GM12878 (cell line): ENCODE measurements around the gene OR52E1. TPM values are rescaled to one million over a fixed set of nuclear protein-coding genes. Genes with fewer than 3 reads are reported as not detected.

ENCODE experiments used
- ATAC-seq: fragments of 200-7000 bp; cut with Tn5 transposase; 3 replicates; pipeline ENCODE4 v1.9.1; 2020; ENCODE audit warnings: mild to moderate bottlenecking, moderate library complexity
- BruUV-seq: library from RNA; stranded (reverse); fragments of 400-500 nt; replicated peaks from 2 replicates; lab custom pipeline; 2021; lab: Mats Ljungman, UMichigan
- CTCF ChIA-PET: fragments of 300-600 bp; sonication (Branson Sonifier 250); formaldehyde crosslinking; extraction: SDS; loops from one replicate; lab custom pipeline; 2021; ENCODE audit warnings: inconsistent platforms; lab: Yijun Ruan, JAX
- POLR2A ChIA-PET: fragments of 350-600 bp; formaldehyde crosslinking; extraction: SDS; loops from one replicate; lab custom pipeline; 2021; ENCODE audit warnings: inconsistent platforms; lab: Charles Lee
- RAD21 ChIA-PET: fragments of 300-600 bp; sonication (Branson Sonifier 250); formaldehyde crosslinking; loops from one replicate; lab custom pipeline; 2023; ENCODE audit warnings: antibody characterized with exemption; ENCODE audit not compliant: unreplicated experiment; lab: Charles Lee
- SMC1A ChIA-PET: fragments of 300-600 bp; sonication (Branson Sonifier 250); formaldehyde crosslinking; loops from one replicate; lab custom pipeline; 2023; ENCODE audit not compliant: unreplicated experiment, uncharacterized antibody; lab: Charles Lee
- DNase-seq: peaks from one replicate; pipeline ENCODE4 v3.0.0-alpha.2; 2011; ENCODE audit warnings: low read depth, low spot score
- FAIRE-seq: peaks from 3 replicates; lab custom pipeline; 2011; peaks lifted over from hg19 to GRCh38; lab: Jason Lieb, UNC
- H2AFZ ChIP-seq: 2 replicates; pipeline ENCODE4 v1.6.0; 2011; ENCODE audit warnings: low read depth, low read length, control low read depth; ENCODE audit not compliant: control insufficient read depth
- H3K27ac ChIP-seq: 2 replicates; pipeline ENCODE4 v1.5.1; 2011; ENCODE audit warnings: control low read depth; ENCODE audit not compliant: control insufficient read depth, insufficient read depth
- H3K27me3 ChIP-seq, 2 experiments: replicated peaks in 1 of 2; 2 replicates each; pipeline versions ENCODE4 v1.6.0 to v1.6.1; 2011; ENCODE audit warnings: low read length in 1 of 2; ENCODE audit not compliant: control insufficient read depth in 2 of 2, insufficient read depth in 2 of 2
- H3K36me3 ChIP-seq, 2 experiments: 2 replicates each; pipeline ENCODE4 v1.5.1; 2011; ENCODE audit warnings: low read length in 1 of 2; ENCODE audit not compliant: control insufficient read depth in 2 of 2, insufficient read depth in 2 of 2
- H3K4me1 ChIP-seq: 2 replicates; pipeline ENCODE4 v1.6.1; 2011; ENCODE audit warnings: mild to moderate bottlenecking, low read length, moderate library complexity, mixed read lengths; ENCODE audit not compliant: control insufficient read depth, insufficient read depth
- H3K4me2 ChIP-seq: 2 replicates; pipeline ENCODE4 v1.6.0; 2011; ENCODE audit warnings: control low read depth; ENCODE audit not compliant: control insufficient read depth, insufficient read depth
- H3K4me3 ChIP-seq: fragments of 200-600 bp; sonication (generic); 2 replicates; pipeline ENCODE4 v1.5.1; 2016
- H3K79me2 ChIP-seq: 2 replicates; pipeline ENCODE4 v1.6.0; 2011; ENCODE audit warnings: low read length; ENCODE audit not compliant: control insufficient read depth, insufficient read depth
- H3K9ac ChIP-seq: 2 replicates; pipeline ENCODE4 v1.8.0; 2011; ENCODE audit warnings: low read length, control low read depth, mixed read lengths; ENCODE audit not compliant: control insufficient read depth, insufficient read depth
- H3K9me3 ChIP-seq: replicated peaks from 3 replicates; pipeline ENCODE4 v1.5.1; 2011; ENCODE audit warnings: mild to moderate bottlenecking, low read length; ENCODE audit not compliant: control insufficient read depth, insufficient read depth
- H4K20me1 ChIP-seq: 2 replicates; pipeline ENCODE4 v1.6.0; 2011; ENCODE audit not compliant: control insufficient read depth, insufficient read depth
- ATF7 ChIP-seq: fragments of 450-650 bp; IDR thresholded peaks from 2 replicates; pipeline ENCODE4 v1.6.1; 2016; ENCODE audit warnings: low read depth, mild to moderate bottlenecking
- CBX3 ChIP-seq: fragments of 200-600 bp; sonication (generic); IDR thresholded peaks from 2 replicates; pipeline ENCODE4 v1.6.1; 2016; ENCODE audit warnings: low read depth, borderline replicate concordance
- CHD4 ChIP-seq: fragments of 200-600 bp; sonication (generic); IDR thresholded peaks from 2 replicates; pipeline ENCODE4 v1.6.1; 2016; ENCODE audit warnings: mild to moderate bottlenecking
- DPF2 ChIP-seq: fragments of 450-650 bp; IDR thresholded peaks from 2 replicates; pipeline ENCODE4 v1.6.1; 2017; ENCODE audit warnings: mild to moderate bottlenecking
- EP300 ChIP-seq, 2 experiments: fragments of 150-350 bp in 1 of 2; IDR thresholded peaks; 2 replicates each; pipeline ENCODE4 v1.6.1; 2011 to 2012; ENCODE audit warnings: low read depth in 2 of 2, low read length in 2 of 2, borderline replicate concordance in 1 of 2, improper control_type of control experiment in 1 of 2, inconsistent platforms in 1 of 2; ENCODE audit not compliant: control insufficient read depth in 1 of 2
- IKZF1 ChIP-seq: fragments of 450-650 bp; conservative IDR thresholded peaks from 2 replicates; pipeline ENCODE4 v1.6.1; 2017; ENCODE audit warnings: antibody characterized with exemption, mild to moderate bottlenecking
- MTA2 ChIP-seq: fragments of 450-650 bp; IDR thresholded peaks from 2 replicates; pipeline ENCODE4 v1.6.1; 2016; ENCODE audit warnings: low read depth, mild to moderate bottlenecking, moderate library complexity
- PAX5 ChIP-seq: IDR thresholded peaks from 2 replicates; pipeline ENCODE4 v1.6.1; 2011; ENCODE audit warnings: low read depth, low read length, borderline replicate concordance
- SPI1 ChIP-seq: IDR thresholded peaks from 2 replicates; pipeline ENCODE4 v1.6.1; 2011; ENCODE audit warnings: low read depth, mild to moderate bottlenecking, low read length, moderate library complexity, borderline replicate concordance; ENCODE audit not compliant: insufficient read depth
- SREBF2 ChIP-seq: IDR thresholded peaks from 2 replicates; pipeline ENCODE4 v1.6.1; 2012; ENCODE audit warnings: mild to moderate bottlenecking, low read length
- SUZ12 ChIP-seq: fragments of 200-600 bp; sonication (generic); IDR thresholded peaks from one replicate; pipeline ENCODE4 v1.6.1; 2018; ENCODE audit warnings: antibody characterized with exemption, mild to moderate bottlenecking; ENCODE audit not compliant: unreplicated experiment
- WGBS: methylation state at CpG from one replicate; pipeline ENCODE4 v1.1.6; 2016; ENCODE audit warnings: low lambda C conversion rate; ENCODE audit not compliant: insufficient replicate concordance, insufficient coverage; ENCODE audit errors: missing lambda C conversion rate; 5-methylcytosine and 5-hydroxymethylcytosine counted together
- in situ Hi-C: fragments of 300-500 bp; cut with MboI; formaldehyde crosslinking; loops from 9 replicates; pipeline ENCODE4 v1.14.3; 2018; ENCODE audit warnings: mixed read lengths
- intact Hi-C: fragments of 100-400 bp; cut with micrococcal nuclease; formaldehyde crosslinking; loops from one replicate; pipeline ENCODE4 v1.14.2; 2022; ENCODE audit not compliant: unreplicated experiment
- polyA plus RNA-seq, 11 experiments: library from polyadenylated mRNA; depleted of rRNA in 4 of 11; unstranded in 6 of 11; stranded (reverse) in 5 of 11; fragments of >200 nt; fragmentation: Nextera tagmentation in 4 of 11; fragmentation: Illumina TruSeq in 1 of 11; extraction: Ambion mirVana in 4 of 11; extraction: Trizol in 1 of 11; gene quantifications; 1 replicate in 1 of 11; 2 replicates in 10 of 11; pipeline versions ENCODE4 v1.2.1 to v1.2.3, GENCODE V29; 2011 to 2016; ENCODE audit warnings: inconsistent platforms in 2 of 11, missing spikeins in 2 of 11, low read depth in 1 of 11
- total RNA-seq, 4 experiments: library from RNA; depleted of rRNA in 3 of 4; stranded (reverse); fragments of >200 nt in 3 of 4; fragmentation: Illumina TruSeq in 1 of 4; extraction: Trizol in 1 of 4; gene quantifications; 2 replicates each; pipeline versions ENCODE4 v1.2.1 to v1.2.3, GENCODE V29; 2013 to 2021
- TF ChIP-seq, protein P1 (sequence below): fragments of 450-650 bp; conservative IDR thresholded peaks from 2 replicates; pipeline ENCODE4 v1.6.1; 2017; ENCODE audit warnings: mild to moderate bottlenecking, moderate library complexity

The OR52E1 gene
- total and polyA plus RNA-seq, 10 of the 15 experiments (the other 5 are each of a cell fraction or from before 2014, with no cell fraction given) = not detected

DNA sequence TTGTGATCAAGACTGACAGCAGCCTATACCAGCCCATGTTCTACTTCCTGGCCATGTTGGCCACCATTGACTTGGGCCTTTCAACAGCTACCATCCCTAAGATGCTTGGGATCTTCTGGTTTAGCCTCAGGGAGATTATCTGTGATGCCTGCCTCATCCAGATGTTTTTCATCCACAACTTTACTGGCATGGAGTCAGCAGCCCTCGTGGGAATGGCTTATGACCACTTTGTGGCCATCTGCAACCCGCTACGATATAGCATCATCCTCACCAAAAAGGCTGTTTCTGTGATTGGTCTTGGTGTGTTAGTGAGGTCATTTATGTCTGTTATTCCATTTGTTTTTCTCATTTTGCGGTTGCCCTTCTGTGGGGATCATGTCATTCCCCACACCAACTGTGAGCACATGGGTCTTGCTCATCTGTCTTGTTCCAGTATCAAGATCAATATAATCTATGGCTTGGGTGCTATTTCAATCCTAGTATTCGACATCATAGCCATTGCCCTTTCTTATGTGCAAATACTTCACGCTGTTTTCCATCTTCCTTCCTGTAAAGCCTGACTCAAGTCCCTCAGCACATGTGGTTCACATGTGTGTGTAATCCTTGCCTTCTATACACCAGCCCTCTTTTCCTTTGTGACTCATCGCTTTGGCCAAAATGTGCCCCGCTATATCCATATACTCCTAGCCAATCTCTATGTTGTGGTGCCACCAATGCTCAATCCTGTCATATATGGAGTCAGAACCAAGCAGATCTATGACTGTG, 23.6 kb downstream of the OR52E1 start:
- Histone ChIP-seq H2AFZ (no peak overlapping the region), H3K27me3 (no peaks in the 10 kb centered on the region), H3K36me3 (no peaks in the 10 kb centered on the region), H3K79me2 (no peaks in the 10 kb centered on the region), H3K27ac (no peak overlapping the region), H3K9ac (no peak overlapping the region), H3K4me1 (no peaks in the 10 kb centered on the region), H4K20me1 (no peaks in the 10 kb centered on the region), H3K4me3 (no peak overlapping the region), H3K4me2 (no peak overlapping the region), H3K9me3 (no peaks in the 10 kb centered on the region)
- ChIA-PET CTCF (no interaction called here), POLR2A (no interaction called here), RAD21 (no interaction called here), SMC1A (no interaction called here)
- no TSS peak for BruUV-seq
- FAIRE-seq = no peak
- ATAC-seq = no peak
- no peak for DNase-seq
- 53% methylated on average over 8 of the region's 8 CpGs for WGBS
- intact Hi-C loops (no loop called here), in situ Hi-C loops (no loop called here)
- TF ChIP-seq CBX3 (no peak), DPF2 (no peak), PAX5 (no peak), MTA2 (no peak)

DNA sequence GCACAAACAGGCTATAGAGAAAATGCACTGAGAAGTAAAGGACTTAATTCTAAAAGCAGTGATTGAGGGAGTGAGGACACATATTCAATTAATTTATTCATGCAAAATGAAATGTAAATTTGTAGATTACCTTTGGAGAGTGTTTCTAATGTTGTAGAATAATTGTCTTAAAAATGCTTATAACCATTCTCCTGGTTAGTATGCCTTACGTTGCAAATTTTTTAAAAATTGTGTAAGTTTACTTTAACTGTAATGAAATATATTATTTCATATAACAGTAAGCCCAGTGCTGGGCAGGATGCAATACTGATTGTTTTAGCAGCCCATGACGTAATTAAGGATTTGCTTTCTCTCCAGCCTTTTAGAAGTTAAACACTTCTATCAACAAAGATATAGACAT, 26.6 kb downstream of the OR52E1 start:
- CTCF ChIA-PET = no interaction called here
- H3K9ac ChIP-seq = no peak overlapping the region
- POLR2A ChIA-PET = no interaction called here
- no peak for DNase-seq
- intact Hi-C loops (no loop called here), in situ Hi-C loops (no loop called here)
- SMC1A ChIA-PET = no interaction called here
- BruUV-seq = no TSS peak
- no peaks in the 10 kb centered on the region for H3K27me3 ChIP-seq
- H3K9me3 ChIP-seq = no peaks in the 10 kb centered on the region
- no peaks in the 10 kb centered on the region for H3K79me2 ChIP-seq
- 36% methylated on average over 2 of the region's 2 CpGs for WGBS
- H3K27ac ChIP-seq = no peak overlapping the region
- no peak overlapping the region for H3K4me2 ChIP-seq
- TF ChIP-seq, protein P1, sequence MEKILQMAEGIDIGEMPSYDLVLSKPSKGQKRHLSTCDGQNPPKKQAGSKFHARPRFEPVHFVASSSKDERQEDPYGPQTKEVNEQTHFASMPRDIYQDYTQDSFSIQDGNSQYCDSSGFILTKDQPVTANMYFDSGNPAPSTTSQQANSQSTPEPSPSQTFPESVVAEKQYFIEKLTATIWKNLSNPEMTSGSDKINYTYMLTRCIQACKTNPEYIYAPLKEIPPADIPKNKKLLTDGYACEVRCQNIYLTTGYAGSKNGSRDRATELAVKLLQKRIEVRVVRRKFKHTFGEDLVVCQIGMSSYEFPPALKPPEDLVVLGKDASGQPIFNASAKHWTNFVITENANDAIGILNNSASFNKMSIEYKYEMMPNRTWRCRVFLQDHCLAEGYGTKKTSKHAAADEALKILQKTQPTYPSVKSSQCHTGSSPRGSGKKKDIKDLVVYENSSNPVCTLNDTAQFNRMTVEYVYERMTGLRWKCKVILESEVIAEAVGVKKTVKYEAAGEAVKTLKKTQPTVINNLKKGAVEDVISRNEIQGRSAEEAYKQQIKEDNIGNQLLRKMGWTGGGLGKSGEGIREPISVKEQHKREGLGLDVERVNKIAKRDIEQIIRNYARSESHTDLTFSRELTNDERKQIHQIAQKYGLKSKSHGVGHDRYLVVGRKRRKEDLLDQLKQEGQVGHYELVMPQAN = no peak
- no peak for TF ChIP-seq SPI1
- TF ChIP-seq MTA2 = no peak
- TF ChIP-seq CHD4 = no peak
- no peak for TF ChIP-seq IKZF1
- TF ChIP-seq EP300 (IDR thresholded peaks at IDR 0.05; ENCODE audit: borderline replicate concordance in 1 of 2, control insufficient read depth in 1 of 2, low read depth in 2 of 2, low read length in 2 of 2) = no peak
- TF ChIP-seq SREBF2 = no peak
- TF ChIP-seq ATF7 = no peak
- TF ChIP-seq SUZ12 = no peak
- H3K4me3 ChIP-seq = no peak overlapping the region
- ATAC-seq = no peak
- RAD21 ChIA-PET = no interaction called here
- no peaks in the 10 kb centered on the region for H4K20me1 ChIP-seq
- H3K36me3 ChIP-seq = no peaks in the 10 kb centered on the region
- H3K4me1 ChIP-seq = no peaks in the 10 kb centered on the region
- FAIRE-seq = no peak
- H2AFZ ChIP-seq = no peak overlapping the region
